Measurements from ENCODE around the gene RTN4RL2.

RTN4RL2 gene

GRCh38 chr11:57500926-57501325, 40.6 kb downstream of the RTN4RL2 start:
- no peak for DNase-seq

GRCh38 chr11:57501953-57502352, 41.6 kb downstream of the RTN4RL2 start:
- DNase-seq: no peak

- DNase-seq: no peak
Measured at GRCh38 chr11:57502376-57502775, 42.0 kb downstream of the RTN4RL2 start.

GRCh38 chr11:57502870-57503269, 42.5 kb downstream of the RTN4RL2 start:
- no peak for DNase-seq

GRCh38 chr11:57504511-57504910, 44.2 kb downstream of the RTN4RL2 start:
- no peak for DNase-seq

GRCh38 chr11:57506522-57506921, 46.2 kb downstream of the RTN4RL2 start:
- DNase-seq: no peak

GRCh38 chr11:57508341-57509170, 48.2 kb downstream of the RTN4RL2 start:
- DNase-seq: no peak

GRCh38 chr11:57511741-57512430, 51.6 kb downstream of the RTN4RL2 start:
- DNase-seq: no peak

GRCh38 chr11:57512646-57513451, 52.5 kb downstream of the RTN4RL2 start:
- DNase-seq: no peak

- no peak for DNase-seq
Measured at GRCh38 chr11:57513452-57513795, 53.1 kb downstream of the RTN4RL2 start.

GRCh38 chr11:57513911-57514537, 53.7 kb downstream of the RTN4RL2 start:
- no peak for DNase-seq

- peak; percentile 35 for DNase-seq
Measured at GRCh38 chr11:57514538-57515331, 54.4 kb downstream of the RTN4RL2 start.

- DNase-seq: no peak
Measured at GRCh38 chr11:57515332-57516060, 55.2 kb downstream of the RTN4RL2 start, which contains the start of gene SLC43A1. SLC43A1 (minus strand) TSS chr11:57515702; CDS start chr11:57514111, 1,591 bp downstream.

GRCh38 chr11:57516061-57516443, 55.7 kb downstream of the RTN4RL2 start:
- no peak for DNase-seq

- no peak for DNase-seq
Measured at GRCh38 chr11:57521116-57521515, 60.8 kb downstream of the RTN4RL2 start.

GRCh38 chr11:57523419-57523818, 63.1 kb downstream of the RTN4RL2 start:
- no peak for DNase-seq

Data from NCI-H748 treated with DMSO at 0.1 percent for 48 hours (cell line).